Neutrophil (primary cell): ENCODE results near the gene HECTD1.
"Not testable (repeated sequence)": the region's sequence is repeated elsewhere in the genome, so short reads cannot be mapped to it uniquely, and the experiment has no call there.

ENCODE experiments used
- H3K27ac ChIP-seq: fragments of 200-600 bp; sonication (generic); 2 replicates; pipeline ENCODE4 v1.5.1; 2016; ENCODE audit warnings: mild to moderate bottlenecking, moderate library complexity
- H3K27me3 ChIP-seq: fragments of 200-600 bp; sonication (generic); 2 replicates; pipeline ENCODE4 v1.6.0; 2016; ENCODE audit warnings: mild to moderate bottlenecking
- H3K36me3 ChIP-seq: fragments of 200-600 bp; sonication (generic); 2 replicates; pipeline ENCODE4 v1.5.1; 2017
- H3K4me1 ChIP-seq, 2 experiments: fragments of 200-600 bp in 1 of 2; sonication (generic) in 1 of 2; 1 replicate in 1 of 2; 2 replicates in 1 of 2; pipeline versions ENCODE4 v1.5.1 to v1.6.1; 2013 to 2016; ENCODE audit warnings: low read depth in 1 of 2, low read length in 1 of 2, mild to moderate bottlenecking in 1 of 2, moderate library complexity in 1 of 2; ENCODE audit not compliant: control insufficient read depth in 1 of 2, insufficient read depth in 1 of 2
- H3K4me3 ChIP-seq, 2 experiments: fragments of 200-600 bp in 1 of 2; sonication (generic) in 1 of 2; 1 replicate in 1 of 2; 2 replicates in 1 of 2; pipeline ENCODE4 v1.5.1; 2013 to 2016; ENCODE audit warnings: low read depth in 1 of 2, low read length in 1 of 2, mild to moderate bottlenecking in 1 of 2, moderate library complexity in 1 of 2
- H3K9me3 ChIP-seq: fragments of 200-600 bp; sonication (generic); 2 replicates; pipeline ENCODE4 v1.5.1; 2016
- TF ChIP-seq, protein P1 (sequence below): fragments of 200-600 bp; sonication (generic); IDR thresholded peaks from 2 replicates; pipeline ENCODE4 v1.5.1; 2016; ENCODE audit warnings: antibody characterized with exemption

Gene HECTD1

DNA sequence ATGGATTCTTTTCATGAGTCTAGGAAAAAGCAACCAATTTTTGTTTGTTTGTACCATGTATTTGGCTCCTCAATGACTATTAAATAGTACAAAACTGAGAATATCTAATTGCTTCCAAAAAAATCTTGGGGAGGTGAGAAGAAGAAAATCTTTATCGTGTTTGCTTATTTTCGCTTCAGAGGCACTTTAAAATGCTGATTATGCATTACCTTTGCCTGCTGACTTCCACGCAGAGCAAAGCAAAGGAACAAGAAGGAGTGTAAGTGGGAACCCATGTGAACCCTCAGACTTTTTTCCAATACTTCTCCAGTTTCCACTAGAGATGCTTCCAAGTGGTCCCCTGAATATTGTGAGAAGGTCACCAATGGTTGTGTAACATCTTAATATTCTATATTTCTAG is 138.2 kb downstream of the HECTD1 start:
- H3K36me3 ChIP-seq: no peaks in the 10 kb centered on the region
- H3K4me3 ChIP-seq: no peak overlapping the region
- peaks cover 7 to 8% of the 10 kb centered on the region in 2 experiments for H3K4me1 ChIP-seq
- TF ChIP-seq, protein P1, sequence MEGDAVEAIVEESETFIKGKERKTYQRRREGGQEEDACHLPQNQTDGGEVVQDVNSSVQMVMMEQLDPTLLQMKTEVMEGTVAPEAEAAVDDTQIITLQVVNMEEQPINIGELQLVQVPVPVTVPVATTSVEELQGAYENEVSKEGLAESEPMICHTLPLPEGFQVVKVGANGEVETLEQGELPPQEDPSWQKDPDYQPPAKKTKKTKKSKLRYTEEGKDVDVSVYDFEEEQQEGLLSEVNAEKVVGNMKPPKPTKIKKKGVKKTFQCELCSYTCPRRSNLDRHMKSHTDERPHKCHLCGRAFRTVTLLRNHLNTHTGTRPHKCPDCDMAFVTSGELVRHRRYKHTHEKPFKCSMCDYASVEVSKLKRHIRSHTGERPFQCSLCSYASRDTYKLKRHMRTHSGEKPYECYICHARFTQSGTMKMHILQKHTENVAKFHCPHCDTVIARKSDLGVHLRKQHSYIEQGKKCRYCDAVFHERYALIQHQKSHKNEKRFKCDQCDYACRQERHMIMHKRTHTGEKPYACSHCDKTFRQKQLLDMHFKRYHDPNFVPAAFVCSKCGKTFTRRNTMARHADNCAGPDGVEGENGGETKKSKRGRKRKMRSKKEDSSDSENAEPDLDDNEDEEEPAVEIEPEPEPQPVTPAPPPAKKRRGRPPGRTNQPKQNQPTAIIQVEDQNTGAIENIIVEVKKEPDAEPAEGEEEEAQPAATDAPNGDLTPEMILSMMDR: no peak
- no peaks in the 10 kb centered on the region for H3K9me3 ChIP-seq
- H3K27ac ChIP-seq: no peak overlapping the region
- H3K27me3 ChIP-seq: no peaks in the 10 kb centered on the region

DNA sequence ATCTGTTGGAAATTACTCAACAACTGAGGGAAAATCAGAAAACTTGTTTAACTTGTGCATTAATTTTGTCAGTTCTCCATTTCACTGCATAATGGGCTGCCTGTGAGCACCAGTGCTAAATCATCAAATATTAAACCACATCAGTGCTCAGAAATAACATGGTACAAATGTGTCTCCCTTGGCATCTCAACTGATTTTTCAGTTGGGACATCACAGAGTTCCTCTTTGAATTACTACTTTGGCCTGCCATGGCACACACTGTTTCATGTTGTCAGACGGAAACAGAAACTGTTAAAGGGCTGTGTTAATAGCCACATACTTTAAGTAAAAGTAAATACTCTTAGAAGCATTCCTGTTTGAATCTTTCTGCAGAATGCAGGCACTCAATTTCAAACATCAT is 139.4 kb downstream of the HECTD1 start:
- Histone ChIP-seq H3K4me1 (peaks cover 7 to 8% of the 10 kb centered on the region in 2 experiments), H3K36me3 (no peaks in the 10 kb centered on the region), H3K27ac (no peak overlapping the region), H3K9me3 (no peaks in the 10 kb centered on the region), H3K4me3 (no peak overlapping the region), H3K27me3 (no peaks in the 10 kb centered on the region)
- TF ChIP-seq, protein P1: no peak

DNA sequence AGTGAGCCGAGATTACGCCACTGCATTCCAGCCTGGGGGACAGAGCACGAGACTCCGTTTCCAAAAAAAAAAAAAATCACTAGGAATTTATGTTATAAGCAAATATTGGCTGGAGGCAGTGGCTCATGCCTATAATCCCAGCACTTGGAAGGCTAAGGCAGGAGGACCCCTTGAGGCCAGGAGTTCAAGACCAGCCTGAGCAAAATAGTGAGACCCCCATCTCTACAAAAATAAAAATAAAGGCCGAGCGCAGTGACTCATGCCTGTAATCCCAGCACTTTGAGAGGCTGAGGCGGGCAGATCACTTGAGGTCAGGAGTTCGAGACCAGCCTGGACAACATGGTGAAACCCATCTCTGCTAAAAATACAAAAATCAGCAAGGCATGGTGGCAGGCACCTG is 144.7 kb downstream of the HECTD1 start:
- H3K27ac ChIP-seq, H3K9me3 ChIP-seq, H3K27me3 ChIP-seq, H3K36me3 ChIP-seq, H3K4me1 ChIP-seq, H3K4me3 ChIP-seq: not testable (repeated sequence)

DNA sequence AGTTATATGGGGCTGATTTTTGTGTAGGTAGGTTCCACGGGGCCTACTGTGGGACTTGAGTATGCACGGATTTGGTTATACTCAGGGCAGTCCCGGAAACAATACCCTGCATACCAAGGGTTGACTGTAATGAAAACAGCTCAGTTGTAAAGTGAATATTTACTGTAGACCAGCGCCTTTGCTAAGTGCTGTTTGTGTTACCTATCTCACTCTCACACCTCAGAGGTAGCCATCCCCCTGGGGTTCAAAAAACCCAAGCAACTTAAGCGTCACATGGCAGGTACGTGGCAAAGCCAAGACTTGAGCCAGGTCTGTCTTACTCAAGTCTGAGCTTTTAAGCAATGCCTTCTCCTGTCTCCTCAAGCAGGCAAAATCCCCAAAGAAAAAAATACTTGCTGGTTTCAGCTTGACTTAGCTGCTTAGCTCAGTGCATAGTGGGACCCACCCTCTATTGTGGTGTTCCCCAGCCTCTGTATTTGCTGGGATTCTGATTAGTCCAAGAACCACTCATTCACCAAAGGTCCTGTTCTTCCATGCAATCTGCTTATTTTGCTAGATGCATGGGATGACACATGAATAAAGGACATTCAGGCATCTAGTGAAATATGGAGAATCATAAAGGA is 147.2 kb downstream of the HECTD1 start:
- Histone ChIP-seq H3K4me3 (no peak overlapping the region), H3K27me3 (no peaks in the 10 kb centered on the region)
- TF ChIP-seq, protein P1: no peak

DNA sequence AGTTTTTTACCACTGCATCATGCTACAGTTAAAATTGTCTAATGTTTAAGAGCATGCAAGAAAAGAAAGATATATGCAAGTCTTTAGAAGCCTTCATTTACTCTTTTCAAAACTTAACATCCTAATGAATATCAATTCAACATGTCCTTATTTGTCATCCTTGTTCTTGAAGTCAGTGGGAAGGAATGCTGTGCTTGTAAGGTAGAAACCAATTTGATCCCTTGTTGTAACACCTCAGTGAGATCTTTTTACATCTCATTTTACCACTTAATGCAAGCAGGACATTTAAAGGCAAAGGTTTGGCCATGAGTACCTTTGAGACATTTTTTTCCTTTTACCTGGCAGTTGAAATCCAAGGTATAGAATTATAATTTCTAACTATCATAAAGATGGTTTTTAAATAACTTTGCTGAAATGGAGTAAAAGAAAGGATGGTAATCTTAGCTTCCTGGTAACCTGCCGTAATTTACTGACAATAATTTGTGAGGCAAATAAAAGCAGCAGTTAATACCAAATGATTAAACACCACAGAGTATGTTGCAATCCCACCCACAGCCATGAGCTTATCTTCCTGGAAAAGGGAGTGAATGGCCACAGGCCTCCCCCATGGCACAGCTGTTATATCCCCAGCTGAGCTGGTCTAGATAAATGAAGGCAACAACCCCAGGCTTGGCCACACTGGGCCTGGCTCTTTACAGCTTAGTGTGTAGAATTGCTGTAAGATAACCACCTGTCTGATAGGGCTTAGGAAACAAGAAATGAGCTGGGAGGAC is 148.3 kb downstream of the HECTD1 start:
- Histone ChIP-seq H3K4me1 (peaks cover 0 to 3% of the 10 kb centered on the region in 2 experiments), H3K36me3 (no peaks in the 10 kb centered on the region), H3K27ac (no peak overlapping the region), H3K4me3 (no peak overlapping the region), H3K27me3 (no peaks in the 10 kb centered on the region), H3K9me3 (no peaks in the 10 kb centered on the region)
- TF ChIP-seq, protein P1: no peak

More for the DNA sequence above, 147.2 kb downstream of the HECTD1 start:
- Histone ChIP-seq H3K36me3 (no peaks in the 10 kb centered on the region), H3K4me1 (peaks cover 0 to 3% of the 10 kb centered on the region in 2 experiments), H3K9me3 (no peaks in the 10 kb centered on the region), H3K27ac (no peak overlapping the region)

DNA sequence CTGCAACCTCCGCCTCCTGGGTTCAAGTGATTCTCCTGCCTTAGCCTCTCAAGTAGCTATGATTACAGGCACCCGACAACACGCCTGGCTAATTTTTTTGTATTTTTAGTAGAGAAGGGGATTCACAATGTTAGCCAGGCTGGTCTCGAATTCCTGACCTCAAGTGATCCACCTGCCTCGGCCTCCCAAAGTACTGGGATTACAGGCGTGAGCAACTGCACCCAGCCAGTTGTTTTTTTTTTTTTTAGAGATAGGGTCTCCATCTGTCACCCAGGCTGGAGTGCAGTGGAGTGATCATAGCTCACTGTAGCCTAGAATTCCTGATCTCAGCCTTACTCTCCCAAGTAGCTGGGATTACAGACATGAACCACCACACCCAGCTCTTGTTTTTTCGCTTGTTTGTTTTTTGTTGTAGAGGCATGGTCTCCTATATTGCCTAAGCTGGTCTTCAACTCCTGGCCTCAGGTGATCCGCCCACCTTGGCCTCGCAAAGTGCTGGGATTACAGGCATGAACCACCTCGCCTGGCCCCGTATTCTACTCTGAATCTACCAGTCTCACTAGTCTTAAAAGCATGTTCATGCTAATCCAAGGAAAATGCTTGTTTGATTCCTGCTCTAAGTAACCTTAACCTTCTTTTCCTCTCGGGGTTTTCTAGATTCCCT is 149.8 kb downstream of the HECTD1 start:
- no peak overlapping the region for H3K27ac ChIP-seq
- H3K36me3 ChIP-seq: no peaks in the 10 kb centered on the region
- no peak overlapping the region for H3K4me3 ChIP-seq
- TF ChIP-seq, protein P1: no peak
- no peaks in the 10 kb centered on the region for H3K9me3 ChIP-seq
- peaks cover 0 to 3% of the 10 kb centered on the region in 2 experiments for H3K4me1 ChIP-seq
- no peaks in the 10 kb centered on the region for H3K27me3 ChIP-seq
